ENCODE data around the gene KIR2DL1. TPM values are rescaled to one million over a fixed set of nuclear protein-coding genes. Genes with fewer than 3 reads are reported as not detected.
"Not testable (repeated sequence)": the region's sequence is repeated elsewhere in the genome, so short reads cannot be mapped to it uniquely, and the experiment has no call there.

Gene KIR2DL1
- total RNA-seq, 2 experiments from 2014 or later, result not detected

- POLR2A ChIA-PET; ATAC-seq; H3K36me3 Mint-ChIP-seq (ENCODE audit: low read depth); CTCF ChIA-PET; H3K27me3 Mint-ChIP-seq (ENCODE audit: low read depth); H3K4me1 Mint-ChIP-seq (ENCODE audit: low read depth); DNase-seq; H3K4me3 Mint-ChIP-seq; H3K9me3 Mint-ChIP-seq (ENCODE audit: insufficient read depth); H3K27ac Mint-ChIP-seq: not testable (repeated sequence)
Measured at GRCh38 chr19:54775830-54776229, 6.2 kb downstream of the KIR2DL1 start.

- CTCF ChIA-PET; H3K27me3 Mint-ChIP-seq (ENCODE audit: low read depth); H3K9me3 Mint-ChIP-seq (ENCODE audit: insufficient read depth); ATAC-seq; H3K4me1 Mint-ChIP-seq (ENCODE audit: low read depth); H3K4me3 Mint-ChIP-seq; H3K36me3 Mint-ChIP-seq (ENCODE audit: low read depth); POLR2A ChIA-PET; H3K27ac Mint-ChIP-seq; DNase-seq: not testable (repeated sequence)
Measured at GRCh38 chr19:54777851-54778250, 8.3 kb downstream of the KIR2DL1 start.

- H3K4me1 Mint-ChIP-seq (ENCODE audit: low read depth); H3K9me3 Mint-ChIP-seq (ENCODE audit: insufficient read depth); H3K27me3 Mint-ChIP-seq (ENCODE audit: low read depth); H3K27ac Mint-ChIP-seq; CTCF ChIA-PET; POLR2A ChIA-PET; H3K36me3 Mint-ChIP-seq (ENCODE audit: low read depth); H3K4me3 Mint-ChIP-seq; DNase-seq; ATAC-seq: not testable (repeated sequence)
Measured at GRCh38 chr19:54778896-54779295, 9.3 kb downstream of the KIR2DL1 start.

GRCh38 chr19:54782916-54783315, 13.3 kb downstream of the KIR2DL1 start:
- CTCF ChIA-PET; POLR2A ChIA-PET; H3K27me3 Mint-ChIP-seq (ENCODE audit: low read depth); H3K4me1 Mint-ChIP-seq (ENCODE audit: low read depth); DNase-seq; ATAC-seq; H3K36me3 Mint-ChIP-seq (ENCODE audit: low read depth); H3K27ac Mint-ChIP-seq; H3K4me3 Mint-ChIP-seq; H3K9me3 Mint-ChIP-seq (ENCODE audit: insufficient read depth): not testable (repeated sequence)

GRCh38 chr19:54786091-54786723, 16.6 kb downstream of the KIR2DL1 start:
- ATAC-seq; H3K36me3 Mint-ChIP-seq (ENCODE audit: low read depth); H3K27ac Mint-ChIP-seq; H3K4me3 Mint-ChIP-seq; H3K9me3 Mint-ChIP-seq (ENCODE audit: insufficient read depth); CTCF ChIA-PET; H3K27me3 Mint-ChIP-seq (ENCODE audit: low read depth); H3K4me1 Mint-ChIP-seq (ENCODE audit: low read depth); DNase-seq; POLR2A ChIA-PET: not testable (repeated sequence)

GRCh38 chr19:54788154-54788553, 18.6 kb downstream of the KIR2DL1 start:
- peaks cover 15% of the 10 kb centered on the region for H3K27me3 Mint-ChIP-seq (ENCODE audit: low read depth)
- CTCF ChIA-PET, result not testable (repeated sequence)

GRCh38 chr19:54790711-54791110, 21.1 kb downstream of the KIR2DL1 start:
- no peaks in the 10 kb centered on the region for H3K36me3 Mint-ChIP-seq (ENCODE audit: low read depth)
- ChIA-PET CTCF (no interaction called here), POLR2A (no interaction called here)
- DNase-seq (no peak), ATAC-seq (no peak)
- peaks cover 23% of the 10 kb centered on the region for H3K27me3 Mint-ChIP-seq (ENCODE audit: low read depth)
- H3K9me3 Mint-ChIP-seq (ENCODE audit: insufficient read depth), result no peaks in the 10 kb centered on the region
- H3K4me1 Mint-ChIP-seq (ENCODE audit: low read depth), result peaks cover 16% of the 10 kb centered on the region
- no peak overlapping the region for H3K4me3 Mint-ChIP-seq
- H3K27ac Mint-ChIP-seq, result no peak overlapping the region

More at GRCh38 chr19:54788154-54788553, 18.6 kb downstream of the KIR2DL1 start:
- H3K4me3 Mint-ChIP-seq; ATAC-seq; H3K27ac Mint-ChIP-seq; H3K9me3 Mint-ChIP-seq (ENCODE audit: insufficient read depth); POLR2A ChIA-PET; DNase-seq; H3K36me3 Mint-ChIP-seq (ENCODE audit: low read depth): not testable (repeated sequence)
- H3K4me1 Mint-ChIP-seq (ENCODE audit: low read depth), result peaks cover 11% of the 10 kb centered on the region

GRCh38 chr19:54791476-54791875, 21.9 kb downstream of the KIR2DL1 start:
- Mint-ChIP-seq H3K36me3 (ENCODE audit: low read depth) (no peaks in the 10 kb centered on the region), H3K27me3 (ENCODE audit: low read depth) (peaks cover 28% of the 10 kb centered on the region), H3K4me3 (no peak overlapping the region), H3K9me3 (ENCODE audit: insufficient read depth) (no peaks in the 10 kb centered on the region), H3K4me1 (ENCODE audit: low read depth) (peaks cover 16% of the 10 kb centered on the region), H3K27ac (no peak overlapping the region)
- ATAC-seq (no peak), DNase-seq (no peak)
- CTCF ChIA-PET, result no interaction called here
- POLR2A ChIA-PET, result no interaction called here

- Mint-ChIP-seq H3K4me3 (peak overlapping the region; percentile 69), H3K36me3 (ENCODE audit: low read depth) (no peaks in the 10 kb centered on the region), H3K27ac (peak overlapping the region; percentile 9), H3K9me3 (ENCODE audit: insufficient read depth) (no peaks in the 10 kb centered on the region), H3K27me3 (ENCODE audit: low read depth) (peaks cover 36% of the 10 kb centered on the region), H3K4me1 (ENCODE audit: low read depth) (peaks cover 16% of the 10 kb centered on the region)
- ChIA-PET CTCF (no interaction called here), POLR2A (no interaction called here)
- no peak for DNase-seq
- ATAC-seq, result peak; percentile 53
Measured at GRCh38 chr19:54792814-54793213, 23.2 kb downstream of the KIR2DL1 start.

GRCh38 chr19:54795758-54796157, 26.2 kb downstream of the KIR2DL1 start:
- ChIA-PET CTCF (no interaction called here), POLR2A (no interaction called here)
- Mint-ChIP-seq H3K36me3 (ENCODE audit: low read depth) (no peaks in the 10 kb centered on the region), H3K27me3 (ENCODE audit: low read depth) (peaks cover 41% of the 10 kb centered on the region), H3K4me1 (ENCODE audit: low read depth) (peaks cover 16% of the 10 kb centered on the region), H3K27ac (no peak overlapping the region), H3K9me3 (ENCODE audit: insufficient read depth) (no peaks in the 10 kb centered on the region), H3K4me3 (no peak overlapping the region)
- DNase-seq (no peak), ATAC-seq (no peak)

GRCh38 chr19:54803410-54803809, 33.8 kb downstream of the KIR2DL1 start, which contains the start of gene KIR2DL4:
Gene KIR2DL4 (plus strand): TSS chr19:54803610. CDS start chr19:54803652, 42 bp downstream.
- Mint-ChIP-seq H3K27ac (no peak within 1 kb of the TSS), H3K4me3 (no peak within 1 kb of the TSS), H3K36me3 (ENCODE audit: low read depth) (no peaks in the 10 kb centered on the region), H3K9me3 (ENCODE audit: insufficient read depth) (no peaks in the 10 kb centered on the region), H3K4me1 (ENCODE audit: low read depth) (no peaks in the 10 kb centered on the region), H3K27me3 (ENCODE audit: low read depth) (peaks cover 31% of the 10 kb centered on the region)
- ATAC-seq (no peak), DNase-seq (no peak)
- POLR2A ChIA-PET, result no interaction called here
- CTCF ChIA-PET, result no interaction called here

GRCh38 chr19:54804101-54804500, 34.5 kb downstream of the KIR2DL1 start:
- Mint-ChIP-seq H3K9me3 (ENCODE audit: insufficient read depth) (no peaks in the 10 kb centered on the region), H3K36me3 (ENCODE audit: low read depth) (no peaks in the 10 kb centered on the region), H3K4me1 (ENCODE audit: low read depth) (no peaks in the 10 kb centered on the region), H3K4me3 (no peak overlapping the region), H3K27ac (no peak overlapping the region), H3K27me3 (ENCODE audit: low read depth) (peaks cover 27% of the 10 kb centered on the region)
- CTCF ChIA-PET, result no interaction called here
- ATAC-seq (no peak), DNase-seq (no peak)
- POLR2A ChIA-PET, result no interaction called here

- DNase-seq (no peak), ATAC-seq (no peak)
- H3K4me1 Mint-ChIP-seq (ENCODE audit: low read depth), result no peaks in the 10 kb centered on the region
- ChIA-PET POLR2A (no interaction called here), CTCF (no interaction called here)
- H3K27ac Mint-ChIP-seq, result no peak overlapping the region
- no peaks in the 10 kb centered on the region for H3K36me3 Mint-ChIP-seq (ENCODE audit: low read depth)
- H3K4me3 Mint-ChIP-seq, result no peak overlapping the region
- H3K9me3 Mint-ChIP-seq (ENCODE audit: insufficient read depth), result no peaks in the 10 kb centered on the region
- peaks cover 23% of the 10 kb centered on the region for H3K27me3 Mint-ChIP-seq (ENCODE audit: low read depth)
Measured at GRCh38 chr19:54804571-54804970, 35.0 kb downstream of the KIR2DL1 start.

Data from activated CD8-positive, alpha-beta T cell treated with anti-CD3 and anti-CD28 coated beads, Interleukin-2, amount 10 ng/mL, durations not matched to agents 7 days and 5 days (primary cell).